Skeletal muscle tissue (tissue), 4 donors: ENCODE data around the gene AKAP9. TPM values are rescaled to one million over a fixed set of nuclear protein-coding genes. Genes with fewer than 3 reads are reported as not detected.
"Not testable (repeated sequence)": the region's sequence is repeated elsewhere in the genome, so short reads cannot be mapped to it uniquely, and the experiment has no call there.

Source experiments
- H3K27ac ChIP-seq: one replicate; pipeline ENCODE4 v1.7.0; 2013; ENCODE audit warnings: mild to moderate bottlenecking, low read depth, low read length, inconsistent platforms
- H3K27me3 ChIP-seq, 3 donors: one replicate each; pipeline ENCODE4 v1.7.0; 2013; ENCODE audit warnings: low read length in 3 of 3; ENCODE audit not compliant: control insufficient read depth in 3 of 3, insufficient read depth in 3 of 3
- H3K36me3 ChIP-seq, 3 donors: one replicate each; pipeline ENCODE4 v1.7.0; 2013; ENCODE audit warnings: low read length in 3 of 3; ENCODE audit not compliant: control insufficient read depth in 3 of 3, insufficient read depth in 3 of 3
- H3K4me1 ChIP-seq, 3 donors: one replicate each; pipeline ENCODE4 v1.7.0; 2013; ENCODE audit warnings: low read length in 3 of 3, mild to moderate bottlenecking in 3 of 3; ENCODE audit not compliant: control insufficient read depth in 3 of 3, insufficient read depth in 3 of 3
- H3K4me3 ChIP-seq, 3 donors: one replicate each; pipeline ENCODE4 v1.7.0; 2013; ENCODE audit warnings: low read length in 3 of 3
- H3K9ac ChIP-seq, 3 donors: one replicate each; pipeline ENCODE4 v1.7.0; 2013; ENCODE audit warnings: low read length in 3 of 3, mild to moderate bottlenecking in 3 of 3, moderate library complexity in 2 of 3, low read depth in 1 of 3
- H3K9me3 ChIP-seq, 3 donors: one replicate each; pipeline ENCODE4 v1.7.0; 2013; ENCODE audit warnings: low read length in 3 of 3; ENCODE audit not compliant: control insufficient read depth in 3 of 3
- total RNA-seq: library from RNA; depleted of rRNA; stranded (reverse); fragments of >200 nt; gene quantifications from one replicate; pipeline ENCODE4 v1.2.3, GENCODE V29; 2014
- donor health status: Osteomylitis.

AKAP9 gene
- total RNA-seq, 1 donor from 2014 or later, result 57.9 TPM

DNA sequence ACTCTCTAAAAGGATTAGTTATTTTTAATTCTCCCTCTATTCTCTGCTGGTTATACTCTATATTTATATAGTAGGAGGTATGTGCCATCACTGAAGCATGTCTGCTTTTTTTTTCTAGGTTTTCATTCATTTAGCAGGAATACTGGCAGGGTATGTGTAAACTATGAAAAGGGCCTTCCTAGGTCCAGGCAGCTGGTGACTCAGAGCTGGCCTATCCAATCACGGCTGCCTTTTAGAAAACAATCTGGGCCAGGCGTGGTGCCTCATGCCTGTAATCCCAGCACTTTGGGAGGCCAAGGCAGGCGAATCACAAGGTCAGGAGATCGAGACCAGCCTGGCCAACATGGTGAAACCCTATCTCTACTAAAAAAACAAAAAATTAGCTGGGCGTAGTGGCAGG, 162.2 kb downstream of the AKAP9 start:
- H3K4me1 ChIP-seq, H3K9me3 ChIP-seq, H3K4me3 ChIP-seq, H3K27me3 ChIP-seq, H3K27ac ChIP-seq, H3K9ac ChIP-seq: not testable (repeated sequence)
- peaks cover 42 to 73% (median 72%) of the 10 kb centered on the region in 3 donors for H3K36me3 ChIP-seq

DNA sequence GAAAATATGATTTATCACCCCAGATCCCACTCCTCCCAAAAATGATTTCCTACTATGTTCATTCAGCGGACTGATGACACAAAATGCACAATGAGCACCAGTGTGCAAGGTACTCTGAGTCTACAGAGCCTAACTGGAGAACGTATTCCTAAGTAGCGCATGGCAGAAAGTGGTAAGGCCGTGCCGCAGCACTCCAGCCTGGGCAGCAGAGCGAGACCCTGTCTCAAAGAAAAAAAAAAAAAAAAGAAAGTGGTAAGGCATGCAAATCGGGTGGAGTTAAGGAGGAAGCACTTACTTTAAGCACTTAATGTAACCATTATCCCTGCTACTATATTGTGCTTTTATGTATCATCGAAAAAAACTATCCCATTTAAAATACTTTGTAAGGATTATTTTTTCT, 168.2 kb downstream of the AKAP9 start:
- no peaks in the 10 kb centered on the region for H3K9me3 ChIP-seq
- H3K27ac ChIP-seq, result no peak overlapping the region
- H3K4me3 ChIP-seq, result no peak overlapping the region
- H3K36me3 ChIP-seq, result peaks cover 21 to 51% (median 50%) of the 10 kb centered on the region in 3 donors
- H3K9ac ChIP-seq, result no peak overlapping the region
- H3K4me1 ChIP-seq, result no peaks in the 10 kb centered on the region
- H3K27me3 ChIP-seq, result no peaks in the 10 kb centered on the region

DNA sequence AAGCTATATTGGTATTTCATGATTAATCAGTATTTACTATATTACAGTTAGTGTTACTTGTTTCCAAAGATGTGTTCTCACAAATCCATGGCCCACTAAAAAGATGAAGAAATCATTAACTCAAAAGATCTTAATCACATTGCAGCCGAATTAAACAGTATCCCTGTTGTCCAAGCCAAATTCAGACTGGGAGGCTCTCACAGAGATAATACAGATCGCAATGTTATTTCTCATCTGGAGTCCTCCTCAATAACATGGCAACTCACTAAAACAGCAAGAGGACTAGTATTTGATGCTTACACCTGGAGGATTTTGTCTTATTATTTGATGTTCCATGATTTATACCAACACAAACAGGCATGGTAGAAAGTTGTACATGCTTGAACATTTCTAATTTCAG, 170.2 kb downstream of the AKAP9 start:
- Histone ChIP-seq H3K9me3 (no peaks in the 10 kb centered on the region), H3K4me1 (no peaks in the 10 kb centered on the region), H3K9ac (no peak overlapping the region), H3K27me3 (no peaks in the 10 kb centered on the region), H3K36me3 (peaks cover 13 to 36% (median 34%) of the 10 kb centered on the region in 3 donors), H3K27ac (no peak overlapping the region), H3K4me3 (no peak overlapping the region)

DNA sequence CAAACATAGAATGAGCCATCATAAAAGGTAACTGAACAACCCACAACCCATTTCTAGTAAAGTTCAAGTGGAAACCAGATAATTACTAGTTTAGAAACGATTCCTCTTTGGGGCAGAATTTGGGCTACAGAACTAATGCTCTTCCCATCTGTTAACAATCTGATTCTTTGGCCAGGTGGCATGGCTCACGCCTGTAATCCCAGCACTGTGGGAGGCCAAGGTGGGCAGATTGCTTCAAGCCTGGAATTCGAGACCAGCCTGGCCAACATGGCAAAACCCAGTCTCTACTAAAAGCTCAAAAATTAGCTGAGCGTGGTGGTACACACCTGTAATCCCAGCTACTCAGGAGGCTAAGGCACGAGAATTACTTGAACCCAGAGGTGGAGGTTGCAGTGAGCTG, 175.2 kb downstream of the AKAP9 start:
- peaks cover 4 to 7% (median 7%) of the 10 kb centered on the region in 3 donors for H3K36me3 ChIP-seq
- no peaks in the 10 kb centered on the region for H3K9me3 ChIP-seq
- H3K27ac ChIP-seq, result no peak overlapping the region
- no peaks in the 10 kb centered on the region for H3K4me1 ChIP-seq
- H3K27me3 ChIP-seq, result no peaks in the 10 kb centered on the region
- H3K4me3 ChIP-seq, result no peak overlapping the region
- H3K9ac ChIP-seq, result no peak overlapping the region

DNA sequence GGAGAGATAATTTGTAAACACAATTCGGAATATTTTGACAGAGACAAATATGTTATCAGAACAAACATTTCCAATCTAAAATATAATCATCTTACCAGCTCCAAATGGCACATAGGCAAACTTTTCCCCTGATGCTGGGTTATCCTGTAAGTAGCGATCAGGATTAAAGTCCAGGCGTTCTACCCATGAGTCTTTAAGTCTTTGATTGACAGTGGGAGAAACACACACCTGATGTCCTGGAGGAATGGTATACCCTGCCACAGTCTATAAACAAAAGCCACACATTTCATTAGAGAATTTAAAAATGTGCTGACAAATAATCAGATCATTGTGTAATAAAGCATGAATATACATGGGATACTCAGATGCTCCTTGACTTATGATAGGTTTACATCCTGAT, 176.3 kb downstream of the AKAP9 start:
- no peaks in the 10 kb centered on the region for H3K4me1 ChIP-seq
- H3K27ac ChIP-seq, result no peak overlapping the region
- H3K36me3 ChIP-seq, result peaks cover 0 to 7% (median 6%) of the 10 kb centered on the region in 3 donors
- H3K27me3 ChIP-seq, result no peaks in the 10 kb centered on the region
- no peak overlapping the region for H3K4me3 ChIP-seq
- H3K9ac ChIP-seq, result no peak overlapping the region
- no peaks in the 10 kb centered on the region for H3K9me3 ChIP-seq

- Histone ChIP-seq H3K27ac (no peak overlapping the region), H3K36me3 (peaks cover 0 to 20% (median 16%) of the 10 kb centered on the region in 3 donors), H3K4me1 (no peaks in the 10 kb centered on the region), H3K9ac (no peak overlapping the region), H3K27me3 (no peaks in the 10 kb centered on the region), H3K9me3 (no peaks in the 10 kb centered on the region), H3K4me3 (no peak overlapping the region)
Observed at GRCh38 chr7:92119213-92119759, 178.6 kb downstream of the AKAP9 start.

DNA sequence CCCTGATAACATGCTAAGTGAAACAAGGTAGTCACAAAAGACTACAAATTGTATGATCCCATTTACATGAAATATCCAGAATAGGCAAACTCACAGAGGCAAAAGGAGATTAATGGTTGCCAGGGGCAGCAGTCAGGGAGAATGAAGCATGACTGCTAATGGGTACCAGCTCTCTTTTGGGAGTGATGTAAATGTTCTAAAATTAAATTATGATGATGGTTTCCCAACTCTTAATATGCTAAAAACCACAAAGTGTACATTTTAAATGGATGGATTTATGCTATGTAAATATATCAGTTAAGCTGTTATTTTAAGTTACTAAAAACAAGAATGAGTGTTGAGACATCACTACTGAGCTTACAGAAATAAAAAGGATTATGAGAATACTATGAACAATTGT, 181.0 kb downstream of the AKAP9 start:
- Histone ChIP-seq H3K36me3 (peaks cover 3 to 27% (median 15%) of the 10 kb centered on the region in 3 donors), H3K9me3 (no peaks in the 10 kb centered on the region), H3K27me3 (no peaks in the 10 kb centered on the region), H3K4me1 (no peaks in the 10 kb centered on the region), H3K4me3 (no peak overlapping the region), H3K27ac (no peak overlapping the region), H3K9ac (no peak overlapping the region)

DNA sequence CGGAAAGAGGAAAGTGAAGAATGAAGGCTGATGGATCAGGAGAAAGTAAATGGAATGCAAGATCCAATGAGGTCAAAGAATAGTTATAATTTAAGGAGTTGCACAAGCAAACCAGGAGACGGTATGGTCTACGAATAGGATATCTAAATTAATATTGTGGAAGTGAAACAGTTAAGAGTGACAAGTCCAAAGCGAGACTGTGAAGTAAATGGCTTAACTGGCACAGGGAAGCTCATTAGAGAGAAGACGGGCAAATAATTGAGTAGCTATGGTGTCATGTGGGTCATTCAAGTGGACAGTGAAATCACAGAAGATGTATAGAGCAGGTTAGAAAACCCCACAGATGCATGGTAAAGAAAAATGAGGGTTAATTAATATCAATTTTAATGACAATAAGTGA, 190.4 kb downstream of the AKAP9 start:
- peaks cover 0 to 8% (median 3%) of the 10 kb centered on the region in 3 donors for H3K36me3 ChIP-seq

GRCh38 chr7:92131764-92132330, 191.2 kb downstream of the AKAP9 start:
- peaks cover 0 to 8% (median 3%) of the 10 kb centered on the region in 3 donors for H3K36me3 ChIP-seq
- H3K4me3 ChIP-seq, result no peak overlapping the region

More for the DNA sequence above, 190.4 kb downstream of the AKAP9 start:
- Histone ChIP-seq H3K4me1 (peaks cover 3 to 12% (median 8%) of the 10 kb centered on the region in 3 donors), H3K9ac (no peak overlapping the region), H3K4me3 (no peak overlapping the region), H3K9me3 (no peaks in the 10 kb centered on the region), H3K27me3 (no peaks in the 10 kb centered on the region), H3K27ac (no peak overlapping the region)

DNA sequence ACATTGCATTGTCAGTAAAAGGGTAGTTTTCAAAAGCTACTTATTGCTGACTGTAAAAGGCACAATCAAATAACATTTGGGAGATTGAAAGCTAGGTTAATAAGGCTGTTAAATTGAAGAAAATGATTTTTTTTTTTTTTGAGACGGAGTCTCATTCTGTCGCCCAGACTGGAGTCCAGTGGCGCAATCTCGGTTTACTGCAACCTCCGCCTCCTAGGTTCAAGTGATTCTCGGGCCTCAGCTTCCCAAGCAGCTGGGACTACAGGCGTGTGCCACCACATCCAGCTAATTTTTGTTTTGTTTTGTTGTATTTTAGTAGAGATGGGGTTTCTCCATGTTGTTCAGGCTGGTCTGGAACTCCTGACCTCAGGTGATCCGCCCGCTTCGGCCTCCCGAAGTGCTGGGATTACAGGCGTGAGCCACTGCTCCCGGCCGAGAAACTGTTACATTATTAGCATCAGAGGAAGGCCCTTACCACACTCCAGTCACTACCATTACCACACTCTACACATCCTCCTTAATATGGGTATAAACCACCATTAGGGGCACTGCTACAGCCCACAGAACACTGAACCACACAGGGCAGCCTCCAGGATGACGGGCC, 192.6 kb downstream of the AKAP9 start:
- Histone ChIP-seq H3K27me3 (no peaks in the 10 kb centered on the region), H3K9ac (peak overlapping the region; percentile 83 to 91 (median 91)), H3K27ac (peak overlapping the region; percentile 91), H3K4me1 (peaks cover 3 to 12% (median 8%) of the 10 kb centered on the region in 3 donors), H3K4me3 (peak overlapping the region; percentile 88 to 96 (median 93)), H3K36me3 (peaks cover 0 to 2% (median 1%) of the 10 kb centered on the region in 3 donors), H3K9me3 (no peaks in the 10 kb centered on the region)

More at GRCh38 chr7:92131764-92132330, 191.2 kb downstream of the AKAP9 start:
- Histone ChIP-seq H3K9ac (no peak overlapping the region), H3K9me3 (no peaks in the 10 kb centered on the region), H3K4me1 (peaks cover 3 to 12% (median 8%) of the 10 kb centered on the region in 3 donors), H3K27ac (no peak overlapping the region), H3K27me3 (no peaks in the 10 kb centered on the region)
